Muscle of leg (tissue), 16 donors: ENCODE data around the gene CRABP2. TPM values are rescaled to one million over a fixed set of nuclear protein-coding genes. Genes with fewer than 3 reads are reported as not detected.

Experiments used
- DNase-seq: peaks from one replicate; pipeline ENCODE4 v3.0.0; 2013
- H3K27ac ChIP-seq: one replicate; pipeline ENCODE4 v1.5.1; 2013; ENCODE audit warnings: mild to moderate bottlenecking, low read length, control low read depth
- H3K27me3 ChIP-seq: one replicate; pipeline ENCODE4 v1.6.1; 2013; ENCODE audit warnings: low read length; ENCODE audit not compliant: control insufficient read depth, insufficient read depth
- H3K36me3 ChIP-seq: one replicate; pipeline ENCODE4 v1.6.1; 2013; ENCODE audit warnings: low read length; ENCODE audit not compliant: control insufficient read depth, insufficient read depth
- H3K4me1 ChIP-seq: one replicate; pipeline ENCODE4 v1.6.1; 2013; ENCODE audit warnings: low read length; ENCODE audit not compliant: control insufficient read depth, insufficient read depth
- H3K4me3 ChIP-seq: one replicate; pipeline ENCODE4 v1.5.1; 2013; ENCODE audit warnings: low read length, control low read depth
- H3K9me3 ChIP-seq: replicated peaks from 2 replicates; pipeline ENCODE4 v1.6.1; 2013; ENCODE audit warnings: low read depth, low read length; ENCODE audit not compliant: control insufficient read depth
- WGBS: methylation state at CpG from one replicate; pipeline ENCODE4 v1.1.5; 2013; ENCODE audit warnings: missing lambda C conversion rate; ENCODE audit not compliant: insufficient coverage; 5-methylcytosine and 5-hydroxymethylcytosine counted together
- long read RNA-seq, 11 donors: transcript quantifications; one replicate each; lab custom pipeline, GENCODE V29; 2026
- polyA plus RNA-seq, 8 donors: library from polyadenylated mRNA; unstranded; fragments of 120-200 nt; gene quantifications; one replicate each; pipeline versions ENCODE4 v1.2.1 to v1.2.3, GENCODE V29; 2013; ENCODE audit warnings: inconsistent platforms in 1 of 8, low replicate concordance in 1 of 8; ENCODE audit not compliant: insufficient read length in 8 of 8, insufficient read depth in 1 of 8
- total RNA-seq: library from RNA; stranded (reverse); fragments of 120-200 nt; gene quantifications from one replicate; pipeline ENCODE4 v1.2.4, GENCODE V29; 2013

Gene CRABP2
- 268 TPM for total RNA-seq
- 100 to 1,000 TPM; 209 to 376 (median 271) TPM for polyA plus RNA-seq
- long read RNA-seq, donor 1, transcript CRABP2-203 (4 exons, 992 nt) = major isoform, 66 of 133 reads
- long read RNA-seq, donor 1, partial matches to known transcripts = 65 of 133 reads
- long read RNA-seq, donor 1, other reads (novel, unspliced or antisense) = 0 of 133 reads
- long read RNA-seq, donor 2, transcript CRABP2-203 (4 exons, 992 nt) = major isoform, 27 of 34 reads
- long read RNA-seq, donor 2, partial matches to known transcripts = 7 of 34 reads
- long read RNA-seq, donor 2, other reads (novel, unspliced or antisense) = 0 of 34 reads
- long read RNA-seq, donor 3, transcript CRABP2-203 (4 exons, 992 nt) = major isoform, 94 of 288 reads
- long read RNA-seq, donor 3, partial matches to known transcripts = 183 of 288 reads
- long read RNA-seq, donor 3, other reads (novel, unspliced or antisense) = 9 of 288 reads
- long read RNA-seq, donor 4, transcript CRABP2-203 (4 exons, 992 nt) = major isoform, 78 of 88 reads
- long read RNA-seq, donor 4, partial matches to known transcripts = 6 of 88 reads
- long read RNA-seq, donor 4, other reads (novel, unspliced or antisense) = 0 of 88 reads
- long read RNA-seq, donor 5, transcript CRABP2-203 (4 exons, 992 nt) = major isoform, 186 of 315 reads
- long read RNA-seq, donor 5, transcript CRABP2-204 (5 exons, 1,033 nt) = minor isoform, 6 of 315 reads
- long read RNA-seq, donor 5, partial matches to known transcripts = 123 of 315 reads
- long read RNA-seq, donor 5, other reads (novel, unspliced or antisense) = 0 of 315 reads
- long read RNA-seq, donor 6, transcript CRABP2-204 (5 exons, 1,033 nt) = minor isoform, 5 of 338 reads
- long read RNA-seq, donor 6, transcript CRABP2-203 (4 exons, 992 nt) = major isoform, 240 of 338 reads
- long read RNA-seq, donor 6, partial matches to known transcripts = 92 of 338 reads
- long read RNA-seq, donor 6, other reads (novel, unspliced or antisense) = 0 of 338 reads
- long read RNA-seq, donor 7, transcript CRABP2-203 (4 exons, 992 nt) = major isoform, 121 of 199 reads
- long read RNA-seq, donor 7, partial matches to known transcripts = 64 of 199 reads
- long read RNA-seq, donor 7, other reads (novel, unspliced or antisense) = 9 of 199 reads
- long read RNA-seq, donor 8, transcript CRABP2-203 (4 exons, 992 nt) = major isoform, 160 of 229 reads
- long read RNA-seq, donor 8, partial matches to known transcripts = 52 of 229 reads
- long read RNA-seq, donor 8, other reads (novel, unspliced or antisense) = 16 of 229 reads
- long read RNA-seq, donor 9, transcript CRABP2-203 (4 exons, 992 nt) = major isoform, 175 of 249 reads
- long read RNA-seq, donor 9, partial matches to known transcripts = 73 of 249 reads
- long read RNA-seq, donor 9, other reads (novel, unspliced or antisense) = 0 of 249 reads
- long read RNA-seq, donor 10, transcript CRABP2-203 (4 exons, 992 nt) = major isoform, 184 of 243 reads
- long read RNA-seq, donor 10, transcript CRABP2-204 (5 exons, 1,033 nt) = minor isoform, 5 of 243 reads
- long read RNA-seq, donor 10, partial matches to known transcripts = 54 of 243 reads
- long read RNA-seq, donor 10, other reads (novel, unspliced or antisense) = 0 of 243 reads
- long read RNA-seq, donor 11, transcript CRABP2-203 (4 exons, 992 nt) = major isoform, 193 of 287 reads
- long read RNA-seq, donor 11, partial matches to known transcripts = 84 of 287 reads
- long read RNA-seq, donor 11, other reads (novel, unspliced or antisense) = 5 of 287 reads

GRCh38 chr1:156705321-156705917 is at the start of gene CRABP2:
TSS of gene CRABP2 (minus strand) at chr1:156705583. CDS start at chr1:156705446, 137 bp downstream.
- H3K4me1 ChIP-seq = peaks cover 84% of the 10 kb centered on the region
- H3K36me3 ChIP-seq = peaks cover 6% of the 10 kb centered on the region
- WGBS = 0% methylated on average over 29 of the region's 42 CpGs
- peak within 1 kb of the TSS; percentile 94 for H3K27ac ChIP-seq
- H3K4me3 ChIP-seq = peak within 1 kb of the TSS; percentile 75
- no peaks in the 10 kb centered on the region for H3K9me3 ChIP-seq
- DNase-seq = peak; percentile 89
- H3K27me3 ChIP-seq = peaks cover 37% of the 10 kb centered on the region

GRCh38 chr1:156754219-156754618 is 48.8 kb upstream of the CRABP2 start:
- H3K36me3 ChIP-seq = peaks cover 4% of the 10 kb centered on the region
- H3K27me3 ChIP-seq = no peaks in the 10 kb centered on the region
- H3K4me3 ChIP-seq = no peak overlapping the region
- peaks cover 28% of the 10 kb centered on the region for H3K4me1 ChIP-seq
- whole genome bisulfite sequencing = 53% methylated on average over 7 of the region's 8 CpGs
- H3K27ac ChIP-seq = peak overlapping the region; percentile 40
- DNase-seq = peak; percentile 60
- no peaks in the 10 kb centered on the region for H3K9me3 ChIP-seq

GRCh38 chr1:156752843-156753482 is 47.6 kb upstream of the CRABP2 start:
- peak overlapping the region; percentile 86 for H3K4me3 ChIP-seq
- H3K4me1 ChIP-seq = peaks cover 40% of the 10 kb centered on the region
- no CpG with 5 or more reads among the region's 1 CpG for WGBS

GRCh38 chr1:156751757-156752481 is 46.5 kb upstream of the CRABP2 start:
- peak; percentile 99 for DNase-seq
- Histone ChIP-seq H3K36me3 (peaks cover 4% of the 10 kb centered on the region), H3K9me3 (no peaks in the 10 kb centered on the region), H3K27ac (peak overlapping the region; percentile 92), H3K4me1 (peaks cover 49% of the 10 kb centered on the region), H3K27me3 (no peaks in the 10 kb centered on the region), H3K4me3 (peak overlapping the region; percentile 86)
- under 1% methylated on average over 41 of the region's 68 CpGs for WGBS

More at GRCh38 chr1:156752843-156753482, 47.6 kb upstream of the CRABP2 start:
- no peaks in the 10 kb centered on the region for H3K9me3 ChIP-seq
- DNase-seq = no peak
- H3K27me3 ChIP-seq = no peaks in the 10 kb centered on the region
- peak overlapping the region; percentile 18 for H3K27ac ChIP-seq
- H3K36me3 ChIP-seq = peaks cover 4% of the 10 kb centered on the region

- peak within 1 kb of the TSS; percentile 86 for H3K4me3 ChIP-seq
- peaks cover 54% of the 10 kb centered on the region for H3K4me1 ChIP-seq
- no peaks in the 10 kb centered on the region for H3K9me3 ChIP-seq
- WGBS = under 1% methylated on average over 42 of the region's 48 CpGs
- peak within 1 kb of the TSS; percentile 100 for H3K27ac ChIP-seq
- no peaks in the 10 kb centered on the region for H3K27me3 ChIP-seq
- H3K36me3 ChIP-seq = peaks cover 4% of the 10 kb centered on the region
- no peak for DNase-seq
Observed at GRCh38 chr1:156751451-156751756, 46.0 kb upstream of the CRABP2 start, which contains the start of gene HDGF. TSS of gene HDGF (minus strand) at chr1:156751675. CDS start at chr1:156751429, 246 bp downstream.

- Histone ChIP-seq H3K4me1 (peaks cover 59% of the 10 kb centered on the region), H3K9me3 (no peaks in the 10 kb centered on the region), H3K4me3 (peak overlapping the region; percentile 86), H3K27ac (peak overlapping the region; percentile 100), H3K27me3 (no peaks in the 10 kb centered on the region), H3K36me3 (peaks cover 4% of the 10 kb centered on the region)
- 0% methylated on average over 53 of the region's 64 CpGs for WGBS
- peak; percentile 68 for DNase-seq
Observed at GRCh38 chr1:156750711-156751450, 45.5 kb upstream of the CRABP2 start.

- DNase-seq = peak; percentile 44
- 0% methylated on average over 1 of the region's 5 CpGs for WGBS
- no peaks in the 10 kb centered on the region for H3K27me3 ChIP-seq
- H3K27ac ChIP-seq = peak overlapping the region; percentile 100
- no peaks in the 10 kb centered on the region for H3K9me3 ChIP-seq
- peaks cover 65% of the 10 kb centered on the region for H3K4me1 ChIP-seq
- H3K36me3 ChIP-seq = peaks cover 8% of the 10 kb centered on the region
- peak overlapping the region; percentile 86 for H3K4me3 ChIP-seq
Observed at GRCh38 chr1:156750191-156750672, 44.8 kb upstream of the CRABP2 start.
